Right lobe of liver (tissue), 4 donors: ENCODE data around the gene CCSER1.

Experiments
- CTCF ChIP-seq, 4 donors: fragments of 200-600 bp in 3 of 4; fragments of 450-650 bp in 1 of 4; IDR thresholded peaks; one replicate each; pipeline versions ENCODE4 v1.5.1 to v1.8.0; 2016 to 2022; ENCODE audit warnings: antibody characterized with exemption in 4 of 4, mild to moderate bottlenecking in 2 of 4
- POLR2A ChIP-seq: fragments of 450-650 bp; IDR thresholded peaks from one replicate; pipeline ENCODE4 v1.6.1; 2017; ENCODE audit warnings: antibody characterized with exemption, mild to moderate bottlenecking
- donor health status: DM: no; HTN: no; CAD: no.
- donor health status: DM: no; HTN: no; CAD: no.
- donor health status: DM: no; HTN: yes; CAD: no.

DNA sequence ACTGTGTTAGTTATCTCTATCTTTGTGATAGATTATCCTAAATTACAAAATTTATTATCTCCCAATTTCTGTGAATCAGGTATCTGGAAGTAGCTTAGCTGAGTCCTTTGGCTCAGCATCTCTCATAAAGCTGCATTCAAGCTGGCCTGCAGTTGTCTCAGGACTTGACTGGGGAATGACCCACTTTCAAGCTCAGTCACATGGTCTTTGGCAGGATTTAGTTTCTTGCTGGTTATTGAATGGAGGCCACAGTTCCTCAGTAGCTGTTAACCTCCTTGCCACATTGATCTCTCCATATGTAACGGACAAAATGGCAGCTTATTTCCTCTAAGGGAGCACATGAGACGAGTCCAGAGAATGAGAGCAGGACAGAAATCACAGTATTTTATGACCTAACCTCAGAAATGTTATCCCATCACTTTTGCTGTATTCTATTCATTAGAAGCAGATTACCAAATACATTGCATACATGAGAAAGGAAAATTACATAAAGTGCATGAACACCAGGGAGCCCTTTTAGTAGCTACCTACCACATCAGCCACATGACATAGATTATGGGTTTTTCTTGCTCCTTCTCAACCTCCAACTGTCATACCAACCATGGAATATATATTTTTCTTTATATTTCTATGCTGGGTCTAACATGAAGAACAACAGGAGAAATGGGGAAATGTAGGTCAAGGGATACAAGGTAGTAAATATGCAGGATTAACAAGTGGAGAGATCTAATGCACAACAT lies 730.1 kb downstream of the CCSER1 start:
- TF ChIP-seq CTCF (IDR thresholded peaks at IDR 0.05) (no peak), POLR2A (no peak)
